ENCODE measurements around the gene ICAM2.

Gene ICAM2

DNA sequence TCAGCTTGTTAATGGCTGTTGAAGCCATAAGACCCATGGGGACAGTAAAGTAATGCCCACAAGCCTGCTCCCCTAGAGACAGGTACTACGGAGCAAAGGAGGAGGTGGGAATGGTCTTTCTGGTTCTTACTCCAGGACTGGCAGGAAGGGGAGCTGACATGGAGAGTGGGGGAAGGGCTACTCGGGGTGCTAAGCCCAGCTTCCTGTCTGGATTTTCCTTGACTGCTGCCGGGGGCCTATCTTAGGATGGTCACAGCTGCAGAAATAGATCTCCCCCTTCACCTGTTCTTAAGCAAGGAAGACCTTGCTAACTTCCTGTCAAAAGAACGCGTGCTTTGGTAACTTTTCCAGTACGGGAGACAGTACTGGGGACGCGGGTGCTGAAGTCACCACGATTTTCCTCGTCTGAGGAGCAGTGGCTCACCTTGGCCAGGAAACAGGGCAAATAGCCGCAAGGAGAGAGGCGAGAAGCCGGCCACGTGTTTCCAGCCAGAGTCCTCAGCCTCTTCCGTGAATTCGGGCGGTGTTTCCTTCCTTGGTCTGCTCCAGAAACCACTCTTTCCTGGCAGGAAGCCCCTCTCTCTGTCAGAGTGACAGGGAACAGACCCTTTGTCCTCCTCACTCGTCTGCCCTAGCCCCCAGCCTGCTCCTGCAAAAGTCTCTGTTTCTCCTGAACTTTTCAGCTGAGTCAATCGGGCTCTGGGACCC lies 22.9 kb downstream of the ICAM2 start:
- peak overlapping the region; percentile 77 for H3K4me3 ChIP-seq (ENCODE audit: low read depth, low read length)
- DNase-seq (ENCODE audit: low read depth) = no peak
- TF ChIP-seq, protein P1, sequence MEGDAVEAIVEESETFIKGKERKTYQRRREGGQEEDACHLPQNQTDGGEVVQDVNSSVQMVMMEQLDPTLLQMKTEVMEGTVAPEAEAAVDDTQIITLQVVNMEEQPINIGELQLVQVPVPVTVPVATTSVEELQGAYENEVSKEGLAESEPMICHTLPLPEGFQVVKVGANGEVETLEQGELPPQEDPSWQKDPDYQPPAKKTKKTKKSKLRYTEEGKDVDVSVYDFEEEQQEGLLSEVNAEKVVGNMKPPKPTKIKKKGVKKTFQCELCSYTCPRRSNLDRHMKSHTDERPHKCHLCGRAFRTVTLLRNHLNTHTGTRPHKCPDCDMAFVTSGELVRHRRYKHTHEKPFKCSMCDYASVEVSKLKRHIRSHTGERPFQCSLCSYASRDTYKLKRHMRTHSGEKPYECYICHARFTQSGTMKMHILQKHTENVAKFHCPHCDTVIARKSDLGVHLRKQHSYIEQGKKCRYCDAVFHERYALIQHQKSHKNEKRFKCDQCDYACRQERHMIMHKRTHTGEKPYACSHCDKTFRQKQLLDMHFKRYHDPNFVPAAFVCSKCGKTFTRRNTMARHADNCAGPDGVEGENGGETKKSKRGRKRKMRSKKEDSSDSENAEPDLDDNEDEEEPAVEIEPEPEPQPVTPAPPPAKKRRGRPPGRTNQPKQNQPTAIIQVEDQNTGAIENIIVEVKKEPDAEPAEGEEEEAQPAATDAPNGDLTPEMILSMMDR (IDR thresholded peaks at IDR 0.05; ENCODE audit: insufficient read depth, low read depth, low read length, missing control alignments) = no peak

DNA sequence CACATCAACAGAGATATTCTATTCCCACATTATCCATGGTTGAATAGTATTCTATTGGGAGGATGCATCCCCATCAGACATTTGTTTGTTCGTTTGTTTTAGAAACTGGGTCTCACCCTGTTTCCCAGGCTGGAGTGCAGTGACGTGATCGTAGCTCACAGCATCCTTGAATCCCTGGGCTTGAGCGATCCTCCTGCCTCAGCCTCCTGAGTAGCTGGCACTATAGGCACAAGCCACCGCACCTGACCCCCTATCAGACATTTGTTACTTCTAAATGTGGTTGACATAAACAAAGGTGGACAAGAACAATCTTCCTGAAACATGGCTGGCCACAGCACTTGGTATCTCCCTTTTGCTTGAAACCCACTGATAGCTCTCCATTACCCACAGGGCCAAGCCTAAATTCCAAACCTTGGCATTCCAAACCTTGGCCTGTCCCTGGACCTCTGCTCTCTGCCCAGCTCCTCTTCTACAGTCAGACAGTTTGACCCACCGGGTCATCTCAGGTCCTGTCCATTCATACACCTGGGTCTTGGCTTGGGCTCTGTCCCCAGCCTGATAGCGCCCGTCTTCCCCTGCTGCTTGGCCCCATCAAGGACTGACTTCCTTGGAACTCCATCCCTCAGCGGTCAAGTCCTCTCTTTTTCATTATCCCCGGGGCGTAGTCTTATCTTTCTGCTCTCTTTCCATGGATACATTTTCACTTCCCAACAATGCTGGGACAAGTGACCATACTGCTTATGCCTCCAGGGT lies 23.8 kb downstream of the ICAM2 start:
- no peak for DNase-seq (ENCODE audit: low read depth)
- TF ChIP-seq, protein P1 (IDR thresholded peaks at IDR 0.05; ENCODE audit: insufficient read depth, low read depth, low read length, missing control alignments) = no peak
- no peak overlapping the region for H3K4me3 ChIP-seq (ENCODE audit: low read depth, low read length)

DNA sequence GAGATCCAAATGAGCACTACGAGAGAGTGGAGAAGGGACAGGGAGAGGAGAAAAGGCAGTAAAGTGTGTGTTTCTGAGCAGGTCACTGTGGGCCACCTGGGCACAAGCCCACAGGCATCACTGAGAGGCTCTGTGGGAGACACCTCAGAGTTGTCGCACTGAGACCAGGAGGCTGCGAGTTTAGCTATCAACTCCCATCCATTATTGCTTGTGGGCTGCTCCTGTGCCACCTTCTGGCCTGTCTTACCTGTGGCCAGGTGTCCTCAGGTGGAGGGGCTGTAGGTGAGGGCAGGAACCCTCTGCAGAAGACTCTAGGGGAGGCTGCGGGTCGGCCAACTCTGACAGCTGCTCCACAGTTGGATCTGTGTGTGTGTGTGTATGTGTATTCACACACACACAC lies 24.8 kb downstream of the ICAM2 start:
- DNase-seq (ENCODE audit: low read depth) = no peak
- TF ChIP-seq, protein P1 (IDR thresholded peaks at IDR 0.05; ENCODE audit: insufficient read depth, low read depth, low read length, missing control alignments) = no peak

GRCh38 chr17:63993368-63993985 lies 27.0 kb downstream of the ICAM2 start:
- H3K4me3 ChIP-seq (ENCODE audit: low read depth, low read length) = no peak overlapping the region
- TF ChIP-seq, protein P1 (IDR thresholded peaks at IDR 0.05; ENCODE audit: insufficient read depth, low read depth, low read length, missing control alignments) = no peak
- no peak for DNase-seq (ENCODE audit: low read depth)

More for the DNA sequence above, 24.8 kb downstream of the ICAM2 start:
- H3K4me3 ChIP-seq (ENCODE audit: low read depth, low read length) = no peak overlapping the region

GRCh38 chr17:63991611-63992010 lies 28.8 kb downstream of the ICAM2 start:
- no peak overlapping the region for H3K4me3 ChIP-seq (ENCODE audit: low read depth, low read length)
- DNase-seq (ENCODE audit: low read depth) = no peak
- TF ChIP-seq, protein P1 (IDR thresholded peaks at IDR 0.05; ENCODE audit: insufficient read depth, low read depth, low read length, missing control alignments) = no peak

DNA sequence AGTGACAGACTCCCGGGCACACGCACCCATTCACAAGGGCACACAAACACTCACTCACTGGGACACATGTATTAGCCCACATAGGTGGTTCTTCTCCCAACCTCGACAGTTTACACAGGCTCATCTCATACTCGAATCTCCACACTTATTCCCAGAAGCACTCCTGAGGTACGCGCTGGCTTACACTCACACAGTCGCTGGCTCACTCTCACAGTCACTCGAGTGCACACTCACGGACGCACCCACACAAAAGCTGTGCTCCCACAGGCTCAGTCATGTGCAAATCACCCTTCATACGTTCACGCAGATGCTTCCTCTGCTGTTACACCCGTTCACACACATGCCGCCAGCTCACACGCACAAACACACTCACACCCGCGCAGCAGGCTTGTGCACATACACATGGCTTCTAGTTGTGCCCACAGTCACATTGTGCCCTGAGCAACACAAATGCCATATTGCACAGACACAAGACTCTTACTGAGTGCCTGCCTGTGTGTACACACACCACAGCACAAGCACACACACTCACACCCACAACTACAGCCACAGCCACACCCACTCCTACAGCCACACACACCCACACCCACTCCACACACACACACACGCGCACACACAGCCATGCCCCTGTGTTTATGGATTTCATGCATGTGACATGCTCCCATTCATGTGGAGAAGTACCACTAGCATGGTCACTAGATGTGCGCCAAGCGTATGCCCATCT lies 30.6 kb downstream of the ICAM2 start:
- TF ChIP-seq, protein P1 (IDR thresholded peaks at IDR 0.05; ENCODE audit: insufficient read depth, low read depth, low read length, missing control alignments) = no peak
- no peak for DNase-seq (ENCODE audit: low read depth)
- H3K4me3 ChIP-seq (ENCODE audit: low read depth, low read length) = no peak overlapping the region

Data from GM12865 (cell line).